GM10248 (cell line): Measurements from ENCODE around the gene EFCAB8.

ENCODE experiments used
- CTCF ChIA-PET: fragments of 300-600 bp; sonication (Branson Sonifier 250); formaldehyde crosslinking; extraction: SDS; loops from one replicate; lab custom pipeline; 2021; ENCODE audit warnings: antibody characterized with exemption; lab: Yijun Ruan, JAX
- POLR2A ChIA-PET: fragments of 350-650 bp; sonication (Branson Sonifier 250); formaldehyde crosslinking; extraction: SDS; loops from one replicate; lab custom pipeline; 2020; ENCODE audit warnings: antibody characterized with exemption; lab: Yijun Ruan, JAX
- DNase-seq: peaks from one replicate; pipeline ENCODE4 v3.0.0; 2012; ENCODE audit errors: extremely low spot score
- CTCF ChIP-seq: IDR thresholded peaks from 2 replicates; pipeline ENCODE4 v1.5.1; 2012; ENCODE audit warnings: mild to moderate bottlenecking, low read depth; ENCODE audit errors: extremely low read depth, missing control alignments, control extremely low read depth

EFCAB8 gene

GRCh38 chr20:32966881-32967781, 108.4 kb downstream of the EFCAB8 start:
- peak; percentile 21 for DNase-seq
- TF ChIP-seq CTCF = no peak
- ChIA-PET CTCF (interaction anchor here (1.5 to 2.0 kb wide), 3 partner anchors 9 to 17 kb away, joined by 4 to 6 read pairs (median 4); no protein-coding TSS in a partner anchor), POLR2A (no interaction called here)

GRCh38 chr20:32967961-32968457, 109.3 kb downstream of the EFCAB8 start:
- ChIA-PET POLR2A (no interaction called here), CTCF (interaction anchor here (1.5 to 1.9 kb wide), 2 partner anchors 10 to 18 kb away, joined by 4 read pairs; no protein-coding TSS in a partner anchor)
- DNase-seq = peak; percentile 5
- TF ChIP-seq CTCF = no peak

GRCh38 chr20:32968478-32969241, 109.9 kb downstream of the EFCAB8 start:
- CTCF ChIA-PET = interaction anchor here (1.5 kb wide), 1 partner anchor 18 kb away, joined by 4 read pairs; no protein-coding TSS in a partner anchor
- no peak for TF ChIP-seq CTCF
- POLR2A ChIA-PET = no interaction called here
- peak; percentile 4 for DNase-seq

- no peak for TF ChIP-seq CTCF
- DNase-seq = peak; percentile 11
- POLR2A ChIA-PET = no interaction called here
- CTCF ChIA-PET = no interaction called here
Measured at GRCh38 chr20:32969356-32970114, 110.8 kb downstream of the EFCAB8 start.

- TF ChIP-seq CTCF = no peak
- POLR2A ChIA-PET = no interaction called here
- CTCF ChIA-PET = no interaction called here
- peak; percentile 11 for DNase-seq
Measured at GRCh38 chr20:32970115-32970972, 111.6 kb downstream of the EFCAB8 start.
